GM23248 (cell line): ENCODE results near the gene MAFG. TPM values are rescaled to one million over a fixed set of nuclear protein-coding genes. Genes with fewer than 3 reads are reported as not detected.

ENCODE experiments used
- DNase-seq: peaks from one replicate; pipeline ENCODE4 v3.0.0-alpha.2; 2015
- H2AFZ ChIP-seq: fragments of 200-600 bp; sonication (generic); 2 replicates; pipeline ENCODE4 v1.6.1; 2016; ENCODE audit warnings: antibody characterized with exemption
- H3F3A ChIP-seq: fragments of 200-600 bp; sonication (generic); 2 replicates; pipeline ENCODE4 v1.6.1; 2016; ENCODE audit warnings: mild to moderate bottlenecking, antibody characterized with exemption, mixed run types; ENCODE audit not compliant: insufficient read depth
- H3K27ac ChIP-seq: fragments of 200-600 bp; sonication (generic); 2 replicates; pipeline ENCODE4 v1.5.1; 2016; ENCODE audit warnings: mild to moderate bottlenecking
- H3K27me3 ChIP-seq: fragments of 200-600 bp; sonication (generic); replicated peaks from 2 replicates; pipeline ENCODE4 v1.6.1; 2016; ENCODE audit warnings: mild to moderate bottlenecking; ENCODE audit not compliant: insufficient read depth
- H3K36me3 ChIP-seq: fragments of 200-600 bp; sonication (generic); 2 replicates; pipeline ENCODE4 v1.6.1; 2016; ENCODE audit warnings: low read depth, mild to moderate bottlenecking
- H3K4me1 ChIP-seq: fragments of 200-600 bp; sonication (generic); 2 replicates; pipeline ENCODE4 v1.6.1; 2016; ENCODE audit warnings: mild to moderate bottlenecking; ENCODE audit not compliant: insufficient read depth
- H3K4me2 ChIP-seq: fragments of 200-600 bp; sonication (generic); one replicate; pipeline ENCODE4 v1.6.1; 2016; ENCODE audit warnings: mild to moderate bottlenecking; ENCODE audit not compliant: unreplicated experiment
- H3K4me3 ChIP-seq: fragments of 200-600 bp; sonication (generic); 2 replicates; pipeline ENCODE4 v1.5.1; 2016; ENCODE audit warnings: mild to moderate bottlenecking
- H3K79me2 ChIP-seq: fragments of 200-600 bp; sonication (generic); 2 replicates; pipeline ENCODE4 v1.6.1; 2016; ENCODE audit warnings: mild to moderate bottlenecking; ENCODE audit not compliant: insufficient read depth
- H3K9ac ChIP-seq: fragments of 200-600 bp; sonication (generic); 2 replicates; pipeline ENCODE4 v1.6.1; 2016; ENCODE audit warnings: mild to moderate bottlenecking
- H3K9me2 ChIP-seq: fragments of 200-600 bp; sonication (generic); 2 replicates; pipeline ENCODE4 v1.6.1; 2016; ENCODE audit warnings: mixed run types, mild to moderate bottlenecking, moderate library complexity; ENCODE audit not compliant: insufficient read depth
- H3K9me3 ChIP-seq: fragments of 200-600 bp; sonication (generic); one replicate; pipeline ENCODE4 v1.6.1; 2017; ENCODE audit warnings: low read depth
- H4K20me1 ChIP-seq: fragments of 200-600 bp; sonication (generic); 2 replicates; pipeline ENCODE4 v1.6.0; 2016; ENCODE audit not compliant: insufficient read depth
- EZH2 ChIP-seq: fragments of 200-600 bp; sonication (generic); IDR thresholded peaks from 2 replicates; pipeline ENCODE4 v1.6.1; 2018; ENCODE audit warnings: antibody characterized with exemption, mild to moderate bottlenecking; ENCODE audit not compliant: insufficient read depth, poor library complexity, severe bottlenecking
- EZH2phosphoT487 ChIP-seq: fragments of 200-600 bp; sonication (generic); IDR thresholded peaks from 2 replicates; pipeline ENCODE4 v1.6.1; 2018; ENCODE audit warnings: antibody characterized with exemption, moderate library complexity, mild to moderate bottlenecking, low read depth; ENCODE audit not compliant: insufficient read depth
- WGBS, 2 experiments: methylation state at CpG; one replicate each; pipeline ENCODE4 v1.1.6; 2015 to 2017; ENCODE audit warnings: low lambda C conversion rate in 2 of 2, low coverage in 1 of 2; ENCODE audit errors: missing lambda C conversion rate in 2 of 2; 5-methylcytosine and 5-hydroxymethylcytosine counted together
- in situ Hi-C: fragments of 300-500 bp; cut with MboI; formaldehyde crosslinking; loops from 2 replicates; pipeline ENCODE4 v1.15.0; 2020
- polyA plus RNA-seq: library from polyadenylated mRNA; unstranded; fragments of >200 nt; fragmentation: Nextera tagmentation; extraction: Ambion mirVana; gene quantifications from 2 replicates; pipeline ENCODE4 v1.2.1, GENCODE V29; 2016
- total RNA-seq: library from RNA; depleted of rRNA; stranded (reverse); fragments of >200 nt; shearing (Covaris generic); gene quantifications from 2 replicates; pipeline ENCODE4 v1.2.3, GENCODE V29; 2014

MAFG gene
- total and polyA plus RNA-seq, 2 experiments from 2014 or later, result 5.0 to 19.8 TPM

DNA sequence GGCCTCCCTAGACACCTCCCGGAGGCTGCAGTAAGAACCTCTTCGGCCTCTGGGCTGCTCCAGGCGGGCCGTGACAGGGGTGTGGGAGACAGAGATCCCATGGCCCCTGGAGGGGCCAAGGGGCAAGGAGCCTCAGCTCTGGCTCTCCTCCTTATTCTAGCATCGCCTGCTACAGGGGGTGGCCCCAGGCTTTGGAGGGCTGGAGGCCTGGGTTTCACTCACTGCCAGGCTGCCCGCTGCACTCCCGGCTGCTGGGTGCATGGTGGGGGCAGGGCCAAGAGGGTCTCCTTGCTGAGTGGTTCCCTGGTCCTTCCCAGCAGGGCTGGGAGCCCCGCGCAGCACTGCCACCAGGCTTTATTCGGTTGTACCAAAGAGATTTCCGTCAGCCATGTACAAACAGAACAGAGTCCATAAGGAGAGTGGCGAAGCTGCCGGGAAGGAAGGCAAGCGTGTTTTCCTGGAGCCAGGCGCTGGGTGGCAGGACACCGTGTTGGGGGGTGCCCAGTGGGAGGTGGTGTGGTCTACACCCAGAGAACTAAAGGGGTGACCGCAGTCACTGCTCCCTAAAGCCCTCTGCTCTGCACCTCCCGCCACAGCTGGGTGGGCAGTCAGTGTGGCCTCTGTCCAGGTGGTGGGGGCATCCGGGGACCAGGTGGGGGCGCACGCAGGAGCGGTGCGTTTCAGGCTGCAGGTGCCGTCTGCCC is 23.5 kb downstream of the MAFG start:
- in situ Hi-C loops, result no loop called here
- Histone ChIP-seq H3K27ac (no peak overlapping the region), H3K4me3 (no peak overlapping the region), H3F3A (peaks cover 15% of the 10 kb centered on the region), H2AFZ (no peak overlapping the region), H3K9me3 (no peaks in the 10 kb centered on the region), H3K79me2 (no peaks in the 10 kb centered on the region), H4K20me1 (no peaks in the 10 kb centered on the region), H3K27me3 (no peaks in the 10 kb centered on the region), H3K36me3 (no peaks in the 10 kb centered on the region), H3K9ac (no peak overlapping the region), H3K4me1 (peaks cover 4% of the 10 kb centered on the region), H3K9me2 (no peaks in the 10 kb centered on the region), H3K4me2 (no peak overlapping the region)
- TF ChIP-seq EZH2 (no peak), EZH2phosphoT487 (no peak)
- DNase-seq, result no peak
- WGBS, 2 experiments, result 95% methylated on average over 23 to 24 of the region's 24 CpGs

GRCh38 chr17:81903415-81903831 is 24.1 kb downstream of the MAFG start:
- Histone ChIP-seq H3K4me3 (no peak overlapping the region), H3F3A (peaks cover 18% of the 10 kb centered on the region), H3K9me2 (no peaks in the 10 kb centered on the region), H3K27me3 (no peaks in the 10 kb centered on the region), H3K36me3 (no peaks in the 10 kb centered on the region), H2AFZ (no peak overlapping the region), H3K9me3 (no peaks in the 10 kb centered on the region), H3K4me2 (no peak overlapping the region), H3K79me2 (no peaks in the 10 kb centered on the region), H3K4me1 (peaks cover 8% of the 10 kb centered on the region), H4K20me1 (no peaks in the 10 kb centered on the region), H3K27ac (no peak overlapping the region), H3K9ac (no peak overlapping the region)
- TF ChIP-seq EZH2 (no peak), EZH2phosphoT487 (no peak)
- in situ Hi-C loops, result no loop called here
- 93 to 97% methylated on average over 10 of the region's 10 CpGs for WGBS, 2 experiments
- no peak for DNase-seq

DNA sequence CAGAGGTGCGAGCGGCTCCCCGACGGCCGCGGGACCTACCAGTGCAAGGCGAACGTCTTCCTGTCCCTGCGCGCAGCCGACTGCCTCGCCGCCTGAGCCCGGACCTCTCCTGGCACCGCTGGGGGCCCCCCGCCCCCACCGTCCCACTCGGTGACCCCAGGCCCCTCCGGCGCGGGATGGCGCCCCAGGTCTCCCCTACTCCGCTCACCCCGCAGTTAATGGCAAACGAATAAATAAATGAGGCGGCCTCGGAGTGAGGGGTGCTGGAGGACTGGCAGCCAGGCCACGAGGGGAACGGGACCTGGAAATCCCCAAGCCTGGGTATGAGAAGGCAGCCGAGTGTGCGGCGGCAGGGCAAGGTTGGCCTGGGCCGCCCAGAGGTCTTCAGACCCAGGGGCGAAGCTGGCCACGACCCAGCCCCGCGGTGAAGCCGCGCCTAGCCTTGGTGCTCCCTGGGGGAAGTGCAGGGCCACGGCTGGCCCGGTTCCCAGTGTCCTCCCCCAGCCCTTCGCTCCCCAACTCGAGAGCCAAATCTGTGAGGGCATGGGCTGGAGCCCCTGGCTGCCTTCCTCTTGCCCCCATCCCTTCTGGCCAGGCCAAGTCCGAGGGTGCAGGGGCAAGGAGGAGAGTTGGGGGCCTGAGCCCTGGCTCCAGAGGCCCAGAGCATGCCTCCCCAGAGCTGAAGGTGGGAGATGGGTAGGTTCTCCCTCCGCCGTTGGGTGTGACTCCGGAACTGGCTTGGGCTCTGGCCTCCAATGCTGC is 24.7 kb downstream of the MAFG start:
- 67 to 89% methylated on average over 28 to 47 of the region's 47 CpGs for WGBS, 2 experiments
- Histone ChIP-seq H2AFZ (peak overlapping the region; percentile 54; the same call in 1 of the 2 replicates), H3K9me2 (no peaks in the 10 kb centered on the region), H3K27me3 (no peaks in the 10 kb centered on the region), H3K4me2 (peak overlapping the region; percentile 40), H3K27ac (no peak overlapping the region), H3K9ac (peak overlapping the region; percentile 36; the same call in 1 of the 2 replicates), H3K4me1 (peaks cover 12% of the 10 kb centered on the region), H4K20me1 (no peaks in the 10 kb centered on the region), H3K9me3 (no peaks in the 10 kb centered on the region), H3K79me2 (no peaks in the 10 kb centered on the region), H3K4me3 (peak overlapping the region; percentile 62), H3K36me3 (no peaks in the 10 kb centered on the region), H3F3A (peaks cover 21% of the 10 kb centered on the region)
- in situ Hi-C loops, result no loop called here
- no peak for DNase-seq
- TF ChIP-seq EZH2phosphoT487 (no peak), EZH2 (no peak)

GRCh38 chr17:81902023-81902652 is 25.4 kb downstream of the MAFG start, which contains the start of gene NPB:
Gene NPB, plus strand, starts transcription at chr17:81902238. Its CDS starts 40 bp downstream, at chr17:81902278.
- peak; percentile 51 for DNase-seq
- no peak within 1 kb of the TSS for H3K27ac ChIP-seq
- H4K20me1 ChIP-seq, result no peaks in the 10 kb centered on the region
- H3K79me2 ChIP-seq, result no peaks in the 10 kb centered on the region
- 2 to 3% methylated on average over 35 to 68 of the region's 79 CpGs for WGBS, 2 experiments
- H3K9ac ChIP-seq, result peak within 1 kb of the TSS; percentile 36; the same call in 1 of the 2 replicates
- H3K4me2 ChIP-seq, result peak within 1 kb of the TSS; percentile 40
- no peaks in the 10 kb centered on the region for H3K9me2 ChIP-seq
- H3F3A ChIP-seq, result peaks cover 28% of the 10 kb centered on the region
- in situ Hi-C loops, result no loop called here
- H2AFZ ChIP-seq, result peak within 1 kb of the TSS; percentile 54; the same call in 1 of the 2 replicates
- H3K36me3 ChIP-seq, result no peaks in the 10 kb centered on the region
- H3K27me3 ChIP-seq, result no peaks in the 10 kb centered on the region
- H3K4me1 ChIP-seq, result peaks cover 19% of the 10 kb centered on the region
- TF ChIP-seq EZH2phosphoT487, result no peak
- no peak for TF ChIP-seq EZH2
- peak within 1 kb of the TSS; percentile 62 for H3K4me3 ChIP-seq
- H3K9me3 ChIP-seq, result no peaks in the 10 kb centered on the region
